Nephron progenitor cell (in vitro differentiated cells): Measurements from ENCODE around the gene TAF4.

Experiments used
- DNase-seq: peaks from one replicate; pipeline ENCODE4 v3.0.0; 2021
- H3K27ac Mint-ChIP-seq: 2 replicates; pipeline ENCODE4 v1.8.0; 2021; ENCODE audit warnings: mild to moderate bottlenecking, moderate library complexity, mixed read lengths
- H3K27me3 Mint-ChIP-seq: 2 replicates; pipeline ENCODE4 v1.8.0; 2021; ENCODE audit warnings: mild to moderate bottlenecking, low read depth, mixed read lengths; ENCODE audit not compliant: poor library complexity
- H3K36me3 Mint-ChIP-seq: 2 replicates; pipeline ENCODE4 v1.8.0; 2021; ENCODE audit warnings: low read depth, mixed read lengths
- H3K4me1 Mint-ChIP-seq: 2 replicates; pipeline ENCODE4 v1.8.0; 2021; ENCODE audit warnings: mixed read lengths
- H3K4me3 Mint-ChIP-seq: 2 replicates; pipeline ENCODE4 v1.8.0; 2021; ENCODE audit warnings: mild to moderate bottlenecking, moderate library complexity, mixed read lengths
- H3K9me3 Mint-ChIP-seq: 2 replicates; pipeline ENCODE4 v1.8.0; 2021; ENCODE audit warnings: mild to moderate bottlenecking, moderate library complexity, mixed read lengths
- CTCF ChIP-seq: fragments of 200-600 bp; sonication (generic); IDR thresholded peaks from 2 replicates; pipeline ENCODE4 v1.5.0; 2021; ENCODE audit warnings: antibody characterized with exemption

The TAF4 gene

GRCh38 chr20:62048346-62048761, 17.3 kb downstream of the TAF4 start:
- H3K4me3 Mint-ChIP-seq, result no peak overlapping the region
- H3K36me3 Mint-ChIP-seq, result no peaks in the 10 kb centered on the region
- H3K27ac Mint-ChIP-seq, result no peak overlapping the region
- no peak for TF ChIP-seq CTCF
- H3K4me1 Mint-ChIP-seq, result peaks cover 59% of the 10 kb centered on the region
- H3K9me3 Mint-ChIP-seq, result no peaks in the 10 kb centered on the region
- H3K27me3 Mint-ChIP-seq, result peaks cover 9% of the 10 kb centered on the region
- no peak for DNase-seq

- TF ChIP-seq CTCF, result no peak
- peaks cover 9% of the 10 kb centered on the region for H3K27me3 Mint-ChIP-seq
- H3K36me3 Mint-ChIP-seq, result no peaks in the 10 kb centered on the region
- peaks cover 65% of the 10 kb centered on the region for H3K4me1 Mint-ChIP-seq
- H3K9me3 Mint-ChIP-seq, result no peaks in the 10 kb centered on the region
- DNase-seq, result no peak
- no peak overlapping the region for H3K27ac Mint-ChIP-seq
- H3K4me3 Mint-ChIP-seq, result no peak overlapping the region
Observed at GRCh38 chr20:62047666-62048345, 17.9 kb downstream of the TAF4 start.

GRCh38 chr20:62046431-62046830, 19.2 kb downstream of the TAF4 start:
- Mint-ChIP-seq H3K4me3 (no peak overlapping the region), H3K9me3 (no peaks in the 10 kb centered on the region), H3K36me3 (peaks cover 5% of the 10 kb centered on the region), H3K4me1 (peaks cover 62% of the 10 kb centered on the region), H3K27ac (no peak overlapping the region), H3K27me3 (peaks cover 12% of the 10 kb centered on the region)
- TF ChIP-seq CTCF, result no peak
- no peak for DNase-seq

GRCh38 chr20:62045529-62046285, 20.0 kb downstream of the TAF4 start:
- Mint-ChIP-seq H3K27me3 (peaks cover 13% of the 10 kb centered on the region), H3K4me3 (no peak overlapping the region), H3K4me1 (peaks cover 57% of the 10 kb centered on the region), H3K9me3 (no peaks in the 10 kb centered on the region), H3K36me3 (peaks cover 7% of the 10 kb centered on the region), H3K27ac (no peak overlapping the region)
- no peak for TF ChIP-seq CTCF
- no peak for DNase-seq

- Mint-ChIP-seq H3K4me1 (peaks cover 53% of the 10 kb centered on the region), H3K36me3 (peaks cover 12% of the 10 kb centered on the region), H3K4me3 (no peak overlapping the region), H3K27me3 (peaks cover 10% of the 10 kb centered on the region), H3K9me3 (peaks cover 4% of the 10 kb centered on the region), H3K27ac (no peak overlapping the region)
- DNase-seq, result no peak
- no peak for TF ChIP-seq CTCF
Observed at GRCh38 chr20:62045118-62045517, 20.6 kb downstream of the TAF4 start.
